Keratinocyte (primary cell): ENCODE data around the gene GARIN5B.

ENCODE experiments used
- CTCF ChIP-seq, 3 experiments: IDR thresholded peaks in 1 of 3; conservative IDR thresholded peaks in 1 of 3; optimal IDR thresholded peaks in 1 of 3; 2 replicates in 2 of 3; 3 replicates in 1 of 3; pipeline versions ENCODE3 to v1.5.1; 2011; ENCODE audit warnings: low read length in 3 of 3, mild to moderate bottlenecking in 3 of 3, moderate library complexity in 2 of 3, control low read depth in 1 of 3, inconsistent platforms in 1 of 3; ENCODE audit not compliant: insufficient read depth in 2 of 3; ENCODE audit errors: extremely low read depth in 1 of 3
- EZH2 ChIP-seq: IDR thresholded peaks from one replicate; pipeline ENCODE4 v1.6.1; 2012; ENCODE audit warnings: inconsistent platforms, mild to moderate bottlenecking, low read length, moderate library complexity

- TF ChIP-seq CTCF (optimal IDR thresholded peaks at IDR 0.05 in 1 of 3, IDR thresholded peaks at IDR 0.05 in 1 of 3, conservative IDR thresholded peaks at IDR 0.05 in 1 of 3; ENCODE audit: extremely low read depth in 1 of 3, insufficient read depth in 2 of 3, low read length in 3 of 3), result no peak
- no peak for TF ChIP-seq EZH2
Observed at GRCh38 chr19:55341595-55342531, 21.2 kb downstream of the GARIN5B start.
